ENCODE data around the gene SSBP3. TPM values are rescaled to one million over a fixed set of nuclear protein-coding genes. Genes with fewer than 3 reads are reported as not detected.

SSBP3 gene
- total and polyA plus RNA-seq, 9 of the 15 experiments (the other 6 are each of a cell fraction or from before 2014, with no cell fraction given) = 8.7 to 108 (median 33.8) TPM

GRCh38 chr1:54332781-54333585, 73.2 kb downstream of the SSBP3 start (continued):
- TF ChIP-seq NELFE (IDR thresholded peaks at IDR 0.05; ENCODE audit: insufficient read depth, insufficient read length) (no peak), NR1H2 (CRISPR knock-in tag; IDR thresholded peaks at IDR 0.05) (no peak), PURB (CRISPR knock-in tag; IDR thresholded peaks at IDR 0.05; ENCODE audit: low read depth) (no peak), FOXO4 (CRISPR knock-in tag; IDR thresholded peaks at IDR 0.05) (no peak), POLR2G (IDR thresholded peaks at IDR 0.05; ENCODE audit: low read depth, low read length) (0 out of 2 replicates have a peak, but pooled peaks have one; percentile 19), ATF6 (CRISPR knock-in tag; IDR thresholded peaks at IDR 0.05) (no peak), ZNF586 (CRISPR knock-in tag; conservative IDR thresholded peaks at IDR 0.05) (no peak), ASH1L (IDR thresholded peaks at IDR 0.05; ENCODE audit: borderline replicate concordance, low read depth, partially characterized antibody) (no peak), ETV5 (CRISPR knock-in tag; IDR thresholded peaks at IDR 0.05; ENCODE audit: low read depth) (no peak)
